ENCODE measurements around the gene VIL1. TPM values are rescaled to one million over a fixed set of nuclear protein-coding genes. Genes with fewer than 3 reads are reported as not detected.

Gene VIL1
- total RNA-seq, 1 donor from 2014 or later = not detected

DNA sequence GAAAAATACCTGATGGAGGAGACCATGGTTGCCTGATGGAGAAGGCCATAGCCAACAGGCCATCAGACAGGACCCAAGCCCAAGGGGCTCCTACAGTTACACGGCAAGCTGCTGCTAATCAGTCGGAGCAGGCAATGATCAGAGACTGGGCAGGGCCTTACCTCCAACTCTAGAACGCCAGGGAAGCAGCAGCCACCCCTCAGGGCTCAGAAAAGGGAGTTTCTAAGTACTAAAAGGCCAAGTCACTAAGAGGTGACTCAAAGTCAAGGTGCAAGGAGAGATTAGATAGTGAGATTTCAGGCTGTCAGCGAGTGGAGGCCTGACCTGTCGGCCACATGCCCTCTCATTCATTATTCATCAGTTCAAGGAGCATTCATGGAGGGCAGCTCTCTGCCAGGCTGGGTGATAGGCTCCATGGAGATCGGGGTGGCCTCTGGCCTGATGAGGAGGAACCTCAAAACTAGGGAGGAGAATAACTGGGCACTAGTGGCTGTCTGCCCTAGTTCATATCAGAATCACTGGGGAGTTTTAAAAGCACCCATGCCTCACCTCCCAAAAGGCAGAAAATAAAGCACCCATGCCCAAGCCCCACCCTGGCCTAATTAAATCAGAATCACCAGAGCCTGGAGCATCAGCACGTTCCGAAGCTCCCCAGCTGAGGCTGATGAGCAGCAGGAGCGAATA is 3.6 kb downstream of the VIL1 start:
- no peaks in the 10 kb centered on the region for H3K4me1 Mint-ChIP-seq (ENCODE audit: low read depth, unreplicated experiment)
- Histone ChIP-seq H3K27me3 (ENCODE audit: insufficient read depth, low read length) (no peaks in the 10 kb centered on the region), H3K79me2 (ENCODE audit: insufficient read depth, low read length) (no peaks in the 10 kb centered on the region), H3K9me3 (ENCODE audit: insufficient read depth, low read depth, low read length) (no peaks in the 10 kb centered on the region), H3K9ac (ENCODE audit: low read length) (no peak overlapping the region), H3K4me2 (ENCODE audit: low read length) (no peak overlapping the region), H3K27ac (ENCODE audit: low read depth, low read length) (no peak overlapping the region), H3K4me3 (ENCODE audit: insufficient read depth, low read depth, low read length) (no peak overlapping the region), H4K20me1 (ENCODE audit: insufficient read depth, low read length) (no peaks in the 10 kb centered on the region), H2AFZ (ENCODE audit: low read depth, low read length) (no peak overlapping the region), H3K36me3 (ENCODE audit: insufficient read depth, low read length) (no peaks in the 10 kb centered on the region), H3K4me1 (ENCODE audit: insufficient read depth, low read length) (no peaks in the 10 kb centered on the region)
- no peak for TF ChIP-seq EZH2 (IDR thresholded peaks at IDR 0.05; ENCODE audit: insufficient read depth, low read length)
- TF ChIP-seq, protein P1, sequence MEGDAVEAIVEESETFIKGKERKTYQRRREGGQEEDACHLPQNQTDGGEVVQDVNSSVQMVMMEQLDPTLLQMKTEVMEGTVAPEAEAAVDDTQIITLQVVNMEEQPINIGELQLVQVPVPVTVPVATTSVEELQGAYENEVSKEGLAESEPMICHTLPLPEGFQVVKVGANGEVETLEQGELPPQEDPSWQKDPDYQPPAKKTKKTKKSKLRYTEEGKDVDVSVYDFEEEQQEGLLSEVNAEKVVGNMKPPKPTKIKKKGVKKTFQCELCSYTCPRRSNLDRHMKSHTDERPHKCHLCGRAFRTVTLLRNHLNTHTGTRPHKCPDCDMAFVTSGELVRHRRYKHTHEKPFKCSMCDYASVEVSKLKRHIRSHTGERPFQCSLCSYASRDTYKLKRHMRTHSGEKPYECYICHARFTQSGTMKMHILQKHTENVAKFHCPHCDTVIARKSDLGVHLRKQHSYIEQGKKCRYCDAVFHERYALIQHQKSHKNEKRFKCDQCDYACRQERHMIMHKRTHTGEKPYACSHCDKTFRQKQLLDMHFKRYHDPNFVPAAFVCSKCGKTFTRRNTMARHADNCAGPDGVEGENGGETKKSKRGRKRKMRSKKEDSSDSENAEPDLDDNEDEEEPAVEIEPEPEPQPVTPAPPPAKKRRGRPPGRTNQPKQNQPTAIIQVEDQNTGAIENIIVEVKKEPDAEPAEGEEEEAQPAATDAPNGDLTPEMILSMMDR (IDR thresholded peaks at IDR 0.05; ENCODE audit: insufficient read depth, low read depth, low read length) = no peak
- FAIRE-seq (no peak), DNase-seq (ENCODE audit: low read depth) (no peak)
- H3K36me3 Mint-ChIP-seq (ENCODE audit: low read depth, unreplicated experiment) = peaks cover 2% of the 10 kb centered on the region
- H3K27ac Mint-ChIP-seq (ENCODE audit: unreplicated experiment) = no peak overlapping the region
- H3K27me3 Mint-ChIP-seq (ENCODE audit: low read depth, unreplicated experiment) = peaks cover 16% of the 10 kb centered on the region
- H3K4me3 Mint-ChIP-seq (ENCODE audit: unreplicated experiment) = no peak overlapping the region
- H3K9me3 Mint-ChIP-seq (ENCODE audit: unreplicated experiment) = no peaks in the 10 kb centered on the region

DNA sequence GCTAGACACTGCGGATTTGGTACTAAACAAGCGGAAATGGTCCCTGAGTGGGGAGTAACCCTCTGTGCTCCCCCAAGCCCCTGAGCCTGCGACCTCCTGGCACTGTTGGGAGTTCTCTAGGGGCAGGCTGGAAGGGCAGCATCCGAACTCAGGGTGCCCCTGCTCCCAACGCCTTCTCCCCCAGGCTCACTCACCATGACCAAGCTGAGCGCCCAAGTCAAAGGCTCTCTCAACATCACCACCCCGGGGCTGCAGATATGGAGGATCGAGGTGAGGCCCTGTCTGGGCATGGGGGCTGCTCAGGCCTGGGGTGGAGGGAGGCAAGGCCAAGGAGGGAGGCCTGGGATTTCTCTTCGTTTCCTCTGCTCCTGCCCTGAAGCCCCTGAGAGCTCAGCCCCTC is 4.7 kb downstream of the VIL1 start:
- Mint-ChIP-seq H3K27me3 (ENCODE audit: low read depth, unreplicated experiment) (peaks cover 16% of the 10 kb centered on the region), H3K9me3 (ENCODE audit: unreplicated experiment) (no peaks in the 10 kb centered on the region), H3K4me3 (ENCODE audit: unreplicated experiment) (no peak overlapping the region), H3K36me3 (ENCODE audit: low read depth, unreplicated experiment) (peaks cover 2% of the 10 kb centered on the region), H3K4me1 (ENCODE audit: low read depth, unreplicated experiment) (no peaks in the 10 kb centered on the region), H3K27ac (ENCODE audit: unreplicated experiment) (no peak overlapping the region)
- Histone ChIP-seq H3K36me3 (ENCODE audit: insufficient read depth, low read length) (no peaks in the 10 kb centered on the region), H3K9me3 (ENCODE audit: insufficient read depth, low read depth, low read length) (no peaks in the 10 kb centered on the region), H3K4me2 (ENCODE audit: low read length) (no peak overlapping the region), H3K27ac (ENCODE audit: low read depth, low read length) (no peak overlapping the region), H4K20me1 (ENCODE audit: insufficient read depth, low read length) (no peaks in the 10 kb centered on the region), H3K27me3 (ENCODE audit: insufficient read depth, low read length) (no peaks in the 10 kb centered on the region), H3K9ac (ENCODE audit: low read length) (no peak overlapping the region), H3K4me3 (ENCODE audit: insufficient read depth, low read depth, low read length) (no peak overlapping the region), H3K4me1 (ENCODE audit: insufficient read depth, low read length) (no peaks in the 10 kb centered on the region), H3K79me2 (ENCODE audit: insufficient read depth, low read length) (no peaks in the 10 kb centered on the region), H2AFZ (ENCODE audit: low read depth, low read length) (no peak overlapping the region)
- no peak for TF ChIP-seq EZH2 (IDR thresholded peaks at IDR 0.05; ENCODE audit: insufficient read depth, low read length)
- TF ChIP-seq, protein P1 (IDR thresholded peaks at IDR 0.05; ENCODE audit: insufficient read depth, low read depth, low read length) = no peak
- DNase-seq (ENCODE audit: low read depth) (no peak), FAIRE-seq (no peak)

- Histone ChIP-seq H3K36me3 (ENCODE audit: insufficient read depth, low read length) (no peaks in the 10 kb centered on the region), H3K4me1 (ENCODE audit: insufficient read depth, low read length) (no peaks in the 10 kb centered on the region), H3K27me3 (ENCODE audit: insufficient read depth, low read length) (no peaks in the 10 kb centered on the region), H3K9me3 (ENCODE audit: insufficient read depth, low read depth, low read length) (no peaks in the 10 kb centered on the region), H3K4me3 (ENCODE audit: insufficient read depth, low read depth, low read length) (no peak overlapping the region), H3K4me2 (ENCODE audit: low read length) (no peak overlapping the region), H2AFZ (ENCODE audit: low read depth, low read length) (no peak overlapping the region), H4K20me1 (ENCODE audit: insufficient read depth, low read length) (no peaks in the 10 kb centered on the region), H3K79me2 (ENCODE audit: insufficient read depth, low read length) (no peaks in the 10 kb centered on the region), H3K27ac (ENCODE audit: low read depth, low read length) (no peak overlapping the region), H3K9ac (ENCODE audit: low read length) (no peak overlapping the region)
- H3K9me3 Mint-ChIP-seq (ENCODE audit: unreplicated experiment) = peaks cover 2% of the 10 kb centered on the region
- no peak for DNase-seq (ENCODE audit: low read depth)
- FAIRE-seq = no peak
- peaks cover 2% of the 10 kb centered on the region for H3K36me3 Mint-ChIP-seq (ENCODE audit: low read depth, unreplicated experiment)
- no peaks in the 10 kb centered on the region for H3K4me1 Mint-ChIP-seq (ENCODE audit: low read depth, unreplicated experiment)
- no peak overlapping the region for H3K27ac Mint-ChIP-seq (ENCODE audit: unreplicated experiment)
- no peak for TF ChIP-seq EZH2 (IDR thresholded peaks at IDR 0.05; ENCODE audit: insufficient read depth, low read length)
- TF ChIP-seq, protein P1 (IDR thresholded peaks at IDR 0.05; ENCODE audit: insufficient read depth, low read depth, low read length) = no peak
- H3K27me3 Mint-ChIP-seq (ENCODE audit: low read depth, unreplicated experiment) = peaks cover 22% of the 10 kb centered on the region
- H3K4me3 Mint-ChIP-seq (ENCODE audit: unreplicated experiment) = no peak overlapping the region
Observed at GRCh38 chr2:218425531-218425930, 6.6 kb downstream of the VIL1 start.

Measured in astrocyte (in vitro differentiated cells and primary cell).